GM18868 (cell line): ENCODE data around the gene OR52R1.
"Not testable (repeated sequence)": the region's sequence is repeated elsewhere in the genome, so short reads cannot be mapped to it uniquely, and the experiment has no call there.

Source experiments
- ATAC-seq: cut with Tn5 transposase; IDR thresholded peaks from one replicate; pipeline ENCODE4 v1.9.1; 2021; ENCODE audit warnings: mild to moderate bottlenecking, moderate library complexity; ENCODE audit not compliant: unreplicated experiment

Gene OR52R1

DNA sequence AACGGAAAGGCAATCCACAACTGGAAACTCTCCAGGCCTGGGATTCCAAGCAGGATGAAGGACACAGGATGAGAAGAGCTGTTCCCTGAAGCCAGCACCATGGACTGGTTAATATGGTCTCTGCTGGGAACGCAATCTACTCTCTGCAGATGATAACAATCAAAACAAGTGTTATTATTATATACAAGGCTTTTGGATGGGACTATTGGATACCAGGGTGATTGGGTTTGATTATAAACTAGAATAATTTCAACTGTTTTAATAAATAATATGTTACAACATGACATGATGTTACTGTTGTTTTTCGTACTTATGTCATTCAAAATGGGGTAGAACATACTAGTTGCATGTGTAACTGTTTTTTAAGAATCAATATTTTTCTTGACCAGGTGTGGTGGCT lies at the start of gene OR52R1:
Gene OR52R1, minus strand, starts transcription at position 101 of the 400 bp plus-strand sequence. Its CDS starts 0 bp downstream, at position 101.
- ATAC-seq: no peak

GRCh38 chr11:4851033-4851432 lies 46.9 kb upstream of the OR52R1 start:
- no peak for ATAC-seq

GRCh38 chr11:4848908-4849532 lies 44.8 kb upstream of the OR52R1 start, which contains the start of gene OR51S1:
TSS of gene OR51S1 (minus strand) at chr11:4849208. CDS start at chr11:4849208, 0 bp downstream.
- ATAC-seq: no peak

- ATAC-seq: no peak
Observed at GRCh38 chr11:4839851-4840549, 35.8 kb upstream of the OR52R1 start.

DNA sequence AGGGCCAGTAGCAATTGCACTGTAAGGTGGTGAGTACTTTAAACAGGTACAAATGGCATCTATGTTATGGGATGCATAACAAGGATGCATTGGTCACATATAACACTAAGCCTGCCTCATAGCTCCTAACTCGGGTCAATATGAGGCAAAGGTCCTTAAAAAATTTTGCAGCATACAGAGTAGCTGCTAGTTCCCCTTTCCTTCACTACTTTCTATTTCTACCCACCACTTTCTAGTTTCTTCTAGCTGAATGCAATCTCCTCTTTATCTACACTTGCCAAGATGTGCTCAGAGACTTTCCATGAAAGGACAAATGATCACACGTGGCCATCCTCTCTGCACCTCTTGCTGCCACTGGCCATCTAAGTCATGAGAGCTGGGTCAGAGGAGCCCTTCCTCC lies 26.7 kb upstream of the OR52R1 start:
- no peak for ATAC-seq

DNA sequence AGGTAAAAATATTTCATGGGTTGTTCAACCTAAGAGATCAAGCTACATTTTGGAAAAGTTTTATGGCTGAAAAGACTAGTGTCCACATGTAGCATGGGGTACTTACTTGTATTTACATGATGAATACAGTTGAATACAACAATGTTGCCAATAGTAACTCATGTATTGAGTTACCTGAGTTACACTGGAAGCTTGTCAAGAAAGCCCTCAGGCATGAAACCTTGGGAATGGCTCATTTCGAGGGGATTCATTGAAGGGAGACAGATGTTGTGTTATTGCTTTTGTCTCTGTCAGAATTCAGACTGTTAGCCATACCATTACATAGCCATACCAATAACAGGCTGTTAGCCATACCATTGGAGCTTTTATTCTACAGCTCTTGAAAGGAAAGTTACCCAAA lies 26.2 kb upstream of the OR52R1 start:
- ATAC-seq: no peak

DNA sequence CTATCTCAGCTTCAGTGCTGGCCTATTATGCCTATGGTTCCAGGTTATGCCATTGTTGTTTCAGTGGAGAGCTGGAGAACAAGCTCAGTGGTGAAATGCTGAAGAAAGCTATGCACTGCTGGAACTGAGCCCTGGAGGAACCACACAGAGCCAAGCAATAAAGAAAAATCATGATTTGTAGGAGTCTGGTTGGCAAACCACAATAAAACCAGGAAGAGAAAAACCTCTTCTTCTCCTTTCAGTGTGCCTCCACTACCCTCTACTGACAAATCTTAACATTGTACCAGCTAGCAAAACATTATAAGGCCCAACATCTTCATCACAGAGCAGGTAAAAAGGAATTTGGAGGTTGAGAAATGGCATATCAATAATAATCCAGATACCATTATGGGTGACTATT lies 22.2 kb upstream of the OR52R1 start:
- no peak for ATAC-seq

DNA sequence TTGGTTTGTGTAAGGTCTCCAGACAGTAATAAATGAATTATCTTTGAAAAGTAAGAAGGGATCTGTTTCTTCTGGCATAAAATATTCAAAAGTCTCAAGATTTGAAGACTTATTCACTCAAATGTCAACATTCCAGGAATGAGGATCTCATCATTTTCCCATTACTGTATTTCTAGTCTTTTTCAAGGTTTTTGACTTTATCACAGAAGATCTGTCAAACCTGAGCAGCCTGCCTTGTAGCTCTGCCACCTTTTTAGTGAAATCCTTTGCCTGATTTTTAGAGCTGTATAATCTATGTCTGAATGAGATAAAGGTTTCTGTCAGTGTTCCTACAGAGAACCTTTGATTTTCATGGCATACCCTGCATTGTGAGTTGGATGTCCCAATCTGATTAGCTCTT lies 21.0 kb upstream of the OR52R1 start:
- no peak for ATAC-seq

- ATAC-seq: no peak
Observed at GRCh38 chr11:4821021-4821420, 16.8 kb upstream of the OR52R1 start, which contains the start of gene OR51F2. TSS of gene OR51F2 (plus strand) at chr11:4821321. CDS start at chr11:4821422, 101 bp downstream.

DNA sequence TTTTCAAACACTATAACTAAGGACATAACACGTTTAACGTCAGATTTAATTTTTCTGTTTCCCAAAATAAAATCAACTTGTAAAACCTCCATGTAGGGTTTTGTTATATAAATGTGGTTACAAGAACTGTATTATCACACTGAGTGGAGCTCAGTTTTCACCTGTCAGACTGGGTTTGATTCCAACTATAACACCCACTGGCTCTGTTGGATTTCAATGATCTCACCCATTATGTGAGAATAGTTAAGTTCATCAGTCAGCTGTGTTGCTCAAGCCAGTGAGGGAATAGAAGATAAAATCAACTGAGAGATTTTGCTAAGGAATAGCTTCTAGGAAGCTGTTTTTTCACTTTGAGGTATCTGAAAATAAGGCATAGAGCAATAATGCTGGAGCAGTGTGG lies 5.1 kb upstream of the OR52R1 start:
- no peak for ATAC-seq

- no peak for ATAC-seq
Observed at GRCh38 chr11:4808476-4808875, 4.3 kb upstream of the OR52R1 start.

- ATAC-seq: not testable (repeated sequence)
Observed at GRCh38 chr11:4801316-4801715, 2.9 kb downstream of the OR52R1 start.

DNA sequence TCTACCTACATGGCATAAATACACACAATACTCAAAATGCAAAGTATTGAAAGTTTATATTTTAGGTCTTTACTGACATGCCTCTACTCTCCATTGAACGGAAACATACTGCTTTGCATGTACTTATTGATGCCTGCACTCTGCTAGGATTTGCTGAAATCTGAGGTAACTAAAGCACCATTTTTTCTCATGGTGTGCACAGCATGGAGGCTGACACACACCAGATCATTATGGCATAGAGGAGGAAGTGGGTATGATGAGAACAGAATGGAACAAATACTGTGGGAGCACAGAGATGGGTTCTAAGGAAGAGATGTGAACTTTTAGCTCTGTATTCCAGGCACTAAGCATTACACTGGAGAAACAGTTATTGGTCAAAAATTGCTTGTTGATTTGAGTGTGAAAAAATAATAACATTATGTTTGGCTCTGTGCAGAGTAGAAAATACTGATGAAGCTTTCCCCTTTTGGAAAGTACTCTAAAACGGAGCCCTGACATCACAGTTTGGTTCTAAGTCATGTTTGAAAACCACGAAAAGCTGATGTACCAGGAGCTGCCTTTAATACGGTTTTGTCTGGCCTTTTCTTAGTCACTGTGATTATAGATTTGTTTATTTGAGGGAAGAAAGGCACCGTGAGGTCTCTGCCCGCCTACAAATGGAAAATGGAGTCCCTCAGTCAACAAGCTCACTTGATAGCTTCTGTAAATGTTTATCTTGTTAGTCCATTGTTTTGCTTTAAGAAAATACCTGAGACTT lies 5.6 kb downstream of the OR52R1 start:
- ATAC-seq: no peak

DNA sequence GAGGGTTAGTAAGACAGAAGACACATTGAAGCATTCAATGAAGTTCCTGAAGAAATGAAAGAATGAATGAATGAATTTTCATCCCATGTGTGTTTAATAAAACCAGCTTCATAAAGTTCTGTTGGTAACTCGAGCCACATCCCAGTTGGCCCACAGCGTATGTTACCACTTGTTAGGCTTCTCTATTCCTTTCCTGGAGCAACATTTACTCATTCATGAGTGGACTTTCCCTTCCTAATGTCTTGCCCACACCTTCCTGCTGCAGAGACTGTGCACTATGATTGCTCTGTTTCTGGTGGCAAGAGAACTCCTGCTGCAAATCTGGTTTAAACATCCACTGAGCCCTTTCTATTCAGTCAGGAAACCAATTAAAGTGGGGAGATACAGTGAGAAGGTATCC lies 7.0 kb downstream of the OR52R1 start:
- no peak for ATAC-seq

GRCh38 chr11:4782454-4782853 lies 21.7 kb downstream of the OR52R1 start:
- ATAC-seq: no peak

- no peak for ATAC-seq
Observed at GRCh38 chr11:4769838-4770237, 34.3 kb downstream of the OR52R1 start, which contains the start of gene OR51F1. TSS of gene OR51F1 (minus strand) at chr11:4769938. CDS start at chr11:4769938, 0 bp downstream.

- ATAC-seq: no peak
Observed at GRCh38 chr11:4768094-4768493, 36.1 kb downstream of the OR52R1 start.

DNA sequence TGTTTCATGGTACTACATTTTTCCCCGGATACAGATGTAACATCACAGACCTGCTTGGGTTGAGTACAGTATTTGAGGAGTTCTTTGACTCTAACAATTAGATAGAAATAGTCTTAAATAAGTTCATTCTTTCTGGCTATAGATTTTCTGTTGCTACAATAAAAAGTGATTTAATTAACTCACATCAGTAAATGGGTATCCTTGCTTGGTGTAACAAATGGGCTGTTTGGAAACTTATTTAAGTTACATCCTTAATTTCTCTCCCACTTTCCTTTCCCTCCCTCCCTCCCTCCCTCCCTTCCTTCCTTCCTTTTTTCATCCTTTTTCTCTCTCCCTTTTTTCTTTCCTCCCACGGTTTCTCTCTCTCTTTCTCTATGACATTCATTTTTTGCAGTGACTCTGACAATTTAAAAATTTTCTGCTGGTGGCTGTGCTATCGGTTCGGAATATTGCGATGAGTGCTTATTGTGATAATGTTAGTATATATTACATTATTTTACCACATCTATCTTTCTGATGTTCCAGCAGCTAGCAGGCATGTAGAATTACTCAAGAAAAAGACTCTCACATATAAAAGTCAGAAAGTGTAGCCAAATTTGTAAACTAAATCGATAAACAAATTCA lies 37.6 kb downstream of the OR52R1 start:
- no peak for ATAC-seq

GRCh38 chr11:4763096-4763495 lies 41.1 kb downstream of the OR52R1 start:
- no peak for ATAC-seq
